GM18861 (cell line): ENCODE data around the gene KCNK18.

Source experiments
- ATAC-seq: cut with Tn5 transposase; IDR thresholded peaks from one replicate; pipeline ENCODE4 v1.9.1; 2021; ENCODE audit not compliant: unreplicated experiment

Gene KCNK18

DNA sequence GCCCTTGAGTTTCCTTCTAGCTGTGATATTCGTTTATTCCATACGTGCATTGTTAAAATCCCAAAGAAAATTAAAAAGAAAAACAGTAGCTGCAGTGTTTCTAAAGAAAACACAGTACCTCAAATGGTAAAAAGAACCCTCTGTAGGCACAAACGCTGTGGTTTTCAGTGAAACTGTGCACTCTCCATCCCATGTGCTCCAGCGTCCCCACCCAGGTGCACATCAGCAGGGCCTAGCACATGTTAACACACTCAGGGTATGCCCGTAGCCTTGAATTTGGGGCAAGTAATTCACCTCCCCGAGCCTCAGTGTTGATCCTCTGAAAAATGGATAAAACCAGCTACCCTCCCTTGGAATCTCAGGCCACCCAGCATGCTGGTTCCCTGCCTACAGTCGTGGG, 53.1 kb downstream of the KCNK18 start:
- ATAC-seq = no peak

- no peak for ATAC-seq
Measured at GRCh38 chr10:117253908-117254307, 56.6 kb downstream of the KCNK18 start.

DNA sequence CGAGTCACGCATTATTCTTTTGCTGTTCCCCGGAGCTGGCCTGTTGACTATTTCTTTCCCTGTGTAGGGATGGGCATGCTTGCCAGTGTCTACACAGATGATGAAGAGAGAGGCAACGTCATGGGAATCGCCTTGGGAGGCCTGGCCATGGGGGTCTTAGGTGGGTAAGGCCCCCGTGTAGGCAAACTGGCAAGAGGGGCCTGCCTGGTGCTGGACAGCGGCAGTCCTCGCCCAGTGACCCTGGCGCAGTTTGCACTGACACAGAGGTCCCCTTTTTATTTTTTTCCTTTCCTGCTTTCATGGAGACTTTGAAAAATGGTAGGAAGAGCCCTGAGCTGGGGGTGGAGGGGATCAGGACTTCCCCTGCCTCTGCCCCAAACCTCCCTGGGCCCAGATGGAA, 57.0 kb downstream of the KCNK18 start:
- no peak for ATAC-seq

- ATAC-seq = no peak
Measured at GRCh38 chr10:117254774-117255735, 57.8 kb downstream of the KCNK18 start.

GRCh38 chr10:117255835-117256460, 58.7 kb downstream of the KCNK18 start:
- ATAC-seq = no peak

DNA sequence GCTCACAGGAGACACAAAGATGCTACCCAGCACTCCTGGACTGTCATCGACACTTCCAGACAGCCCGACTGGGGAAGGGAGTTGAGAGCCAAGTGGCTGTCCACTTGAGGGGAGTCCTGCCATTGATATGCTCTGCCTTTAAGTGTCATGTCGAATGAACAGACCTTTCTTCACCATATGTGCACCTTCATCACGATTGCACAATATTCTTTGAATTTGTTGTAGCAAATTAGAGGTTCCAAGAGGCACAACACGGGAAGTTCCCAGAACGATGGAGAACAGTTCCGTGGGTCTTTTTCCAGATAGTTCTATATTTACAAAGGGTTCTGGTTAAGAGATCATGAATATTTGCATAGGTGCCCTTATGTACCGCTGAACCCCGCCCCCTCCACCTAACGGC, 59.6 kb downstream of the KCNK18 start:
- no peak for ATAC-seq

- ATAC-seq = no peak
Measured at GRCh38 chr10:117257721-117258120, 60.4 kb downstream of the KCNK18 start.

DNA sequence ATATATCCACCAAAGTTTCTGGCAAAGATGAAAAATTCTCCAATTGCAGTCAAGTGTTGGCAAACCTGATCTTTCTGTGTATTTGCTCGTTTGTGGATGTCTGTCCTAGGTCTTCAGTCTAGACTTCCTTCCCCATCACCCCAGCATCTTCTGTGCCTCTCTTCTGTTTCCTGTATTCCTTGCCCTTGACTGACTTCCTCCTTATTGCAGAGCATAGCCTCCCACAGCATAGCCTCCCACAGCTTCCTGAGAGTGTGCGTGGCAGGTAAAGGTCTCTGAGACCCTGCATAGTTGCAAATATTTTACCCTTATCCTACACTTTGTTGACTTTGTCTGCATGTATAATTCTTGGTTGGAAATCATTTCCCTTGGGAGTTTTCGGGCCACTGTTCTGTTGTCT, 62.0 kb downstream of the KCNK18 start:
- ATAC-seq = no peak
